ENCODE results near the gene FAM9B.
"Not testable (repeated sequence)": the region's sequence is repeated elsewhere in the genome, so short reads cannot be mapped to it uniquely, and the experiment has no call there.

Gene FAM9B

DNA sequence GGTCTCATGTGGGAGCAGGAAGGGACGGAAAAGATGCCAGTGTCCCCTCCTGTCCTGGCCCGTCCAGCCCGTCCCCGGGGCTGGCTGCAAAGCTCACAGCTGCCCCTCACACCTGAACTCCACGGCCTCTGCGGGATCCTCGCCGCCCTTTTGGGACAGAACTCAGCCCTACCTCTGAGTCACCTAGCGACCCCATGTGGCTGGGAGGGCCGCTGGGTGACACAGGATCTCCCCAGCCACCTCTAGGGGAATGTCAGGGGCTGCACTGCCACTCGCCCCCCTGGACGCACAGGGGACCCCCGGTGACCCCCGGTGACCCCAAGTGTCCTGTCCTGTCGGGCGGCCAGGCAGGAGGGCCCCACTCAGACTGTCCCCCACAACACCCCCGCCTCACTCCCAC lies 748 bp downstream of the FAM9B start:
- ATAC-seq (replicated peaks) (no peak), DNase-seq (no peak)
- no peaks in the 10 kb centered on the region for H3K4me1 Mint-ChIP-seq (ENCODE audit: low read depth in 2 of 2)
- H3K9me3 Mint-ChIP-seq, result no peaks in the 10 kb centered on the region
- no peaks in the 10 kb centered on the region for H3K36me3 Mint-ChIP-seq (ENCODE audit: insufficient read depth)
- H3K27me3 Mint-ChIP-seq, result no peaks in the 10 kb centered on the region
- no peak overlapping the region for H3K4me3 Mint-ChIP-seq
- no peak overlapping the region for H3K27ac Mint-ChIP-seq

DNA sequence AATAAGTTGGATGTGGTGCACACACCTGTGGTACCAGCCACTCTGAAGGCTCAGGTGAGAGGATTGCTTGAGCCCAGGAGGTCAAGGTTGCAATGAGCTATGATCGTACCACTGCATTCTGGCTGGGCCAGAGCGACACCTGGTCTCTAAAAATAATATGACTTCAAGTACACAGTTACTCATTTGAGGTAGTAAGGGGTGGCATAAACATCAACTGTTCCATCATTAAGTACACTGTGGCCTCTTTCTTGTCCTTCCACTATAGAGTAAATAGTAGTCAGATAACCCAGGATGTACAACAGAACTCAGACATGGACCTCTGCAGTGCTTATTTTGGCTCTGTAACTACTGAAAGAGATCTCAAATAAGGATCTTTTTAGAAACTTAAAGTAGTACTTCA lies 10.6 kb downstream of the FAM9B start:
- Mint-ChIP-seq H3K4me3 (no peak overlapping the region), H3K27me3 (no peaks in the 10 kb centered on the region), H3K27ac (no peak overlapping the region), H3K9me3 (no peaks in the 10 kb centered on the region), H3K36me3 (ENCODE audit: insufficient read depth) (no peaks in the 10 kb centered on the region), H3K4me1 (ENCODE audit: low read depth in 2 of 2) (no peaks in the 10 kb centered on the region)
- ATAC-seq (replicated peaks) (no peak), DNase-seq (no peak)

DNA sequence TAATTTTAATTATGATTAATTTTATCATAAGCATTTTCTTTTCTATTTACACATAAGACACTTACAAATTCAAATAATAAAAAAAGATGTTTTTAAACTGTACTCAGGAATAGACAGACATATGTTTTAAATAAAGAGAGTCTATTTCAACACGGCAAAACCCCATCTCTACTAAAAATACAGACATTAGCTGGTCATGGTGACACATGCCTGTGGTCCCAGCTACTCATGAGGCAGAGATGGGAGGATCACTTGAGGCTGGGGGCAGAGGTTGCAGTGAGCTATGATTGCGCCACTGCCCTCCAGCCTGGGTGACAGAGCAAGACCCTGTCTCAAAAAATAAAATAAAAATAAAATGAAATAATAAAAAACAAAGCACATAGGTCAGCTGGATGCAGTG lies 14.8 kb downstream of the FAM9B start:
- Mint-ChIP-seq H3K4me3 (no peak overlapping the region), H3K36me3 (ENCODE audit: insufficient read depth) (no peaks in the 10 kb centered on the region), H3K27me3 (no peaks in the 10 kb centered on the region), H3K9me3 (no peaks in the 10 kb centered on the region), H3K27ac (no peak overlapping the region), H3K4me1 (ENCODE audit: low read depth in 2 of 2) (no peaks in the 10 kb centered on the region)
- DNase-seq (no peak), ATAC-seq (replicated peaks) (no peak)

DNA sequence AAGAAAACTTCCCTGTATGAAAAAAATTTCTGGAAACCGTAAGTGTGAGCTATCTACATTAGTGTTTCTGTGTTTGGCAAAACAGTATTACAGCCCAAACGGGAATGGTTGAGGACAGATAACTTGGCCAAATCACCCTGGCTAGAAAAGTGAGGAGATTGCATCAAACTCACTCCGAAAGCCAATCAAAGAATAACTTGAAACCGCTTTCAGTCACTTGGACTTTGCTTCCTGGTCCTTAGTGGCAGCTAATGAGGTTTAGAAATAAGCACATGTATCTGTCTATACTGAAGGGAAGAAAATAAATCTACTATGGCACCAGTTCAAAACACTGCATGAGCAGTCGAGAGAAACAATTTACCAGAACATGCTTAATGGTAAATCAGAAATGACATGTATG lies 15.6 kb downstream of the FAM9B start:
- H3K9me3 Mint-ChIP-seq; ATAC-seq (replicated peaks); DNase-seq; H3K27me3 Mint-ChIP-seq; H3K4me1 Mint-ChIP-seq (ENCODE audit: low read depth in 2 of 2); H3K4me3 Mint-ChIP-seq; H3K36me3 Mint-ChIP-seq (ENCODE audit: insufficient read depth); H3K27ac Mint-ChIP-seq: not testable (repeated sequence)

DNA sequence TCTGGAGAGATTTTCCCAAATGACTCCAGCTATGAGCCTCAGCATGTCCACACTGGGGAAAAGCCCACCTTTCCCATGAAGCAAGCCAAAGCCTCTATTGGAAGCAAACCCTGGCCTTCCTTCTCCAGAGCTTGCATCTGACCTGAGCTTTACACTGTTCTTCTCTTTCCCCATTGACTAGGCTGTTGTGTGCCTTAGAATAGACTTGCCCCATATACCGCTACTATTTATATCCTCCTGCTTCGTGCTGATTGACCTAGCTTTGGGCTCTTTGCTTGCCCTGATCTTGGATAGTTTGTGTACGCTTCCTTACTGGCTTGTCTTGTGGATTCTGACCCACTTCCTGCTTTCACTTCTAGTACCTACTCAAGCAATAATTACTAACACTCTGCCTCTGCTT lies 30.9 kb downstream of the FAM9B start:
- Mint-ChIP-seq H3K9me3 (no peaks in the 10 kb centered on the region), H3K4me1 (ENCODE audit: low read depth in 2 of 2) (peaks cover 4 to 5% of the 10 kb centered on the region in 2 donors), H3K36me3 (ENCODE audit: insufficient read depth) (no peaks in the 10 kb centered on the region), H3K4me3 (no peak overlapping the region), H3K27me3 (no peaks in the 10 kb centered on the region), H3K27ac (no peak overlapping the region)
- ATAC-seq (replicated peaks), result peak; percentile 36
- no peak for DNase-seq

DNA sequence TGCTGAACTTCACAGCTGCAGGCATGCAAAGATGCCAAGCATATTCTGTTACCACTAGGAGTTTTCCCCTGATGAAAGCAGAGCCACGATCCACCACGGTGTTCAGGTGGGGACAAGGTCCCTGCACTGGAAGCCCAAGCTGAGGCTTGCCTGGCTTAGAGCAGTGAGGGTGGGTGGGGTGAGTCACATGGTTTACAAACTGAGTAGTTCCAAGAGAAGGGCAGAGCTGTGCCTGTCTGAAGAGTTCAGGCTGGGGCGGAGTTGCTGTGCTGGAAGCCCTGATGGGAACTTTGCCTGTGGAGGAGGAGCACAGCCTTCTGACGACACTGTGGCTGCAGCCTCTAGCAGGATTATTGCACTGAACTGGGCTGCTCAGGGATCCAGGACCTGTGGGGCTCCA lies 45.5 kb downstream of the FAM9B start:
- Mint-ChIP-seq H3K4me1 (ENCODE audit: low read depth in 2 of 2) (peaks cover 0 to 7% of the 10 kb centered on the region in 2 donors), H3K36me3 (ENCODE audit: insufficient read depth) (no peaks in the 10 kb centered on the region), H3K27ac (peak overlapping the region in 1 of 2 donors; percentile 80), H3K27me3 (no peaks in the 10 kb centered on the region), H3K4me3 (no peak overlapping the region), H3K9me3 (no peaks in the 10 kb centered on the region)
- ATAC-seq (replicated peaks), result no peak
- DNase-seq, result no peak

DNA sequence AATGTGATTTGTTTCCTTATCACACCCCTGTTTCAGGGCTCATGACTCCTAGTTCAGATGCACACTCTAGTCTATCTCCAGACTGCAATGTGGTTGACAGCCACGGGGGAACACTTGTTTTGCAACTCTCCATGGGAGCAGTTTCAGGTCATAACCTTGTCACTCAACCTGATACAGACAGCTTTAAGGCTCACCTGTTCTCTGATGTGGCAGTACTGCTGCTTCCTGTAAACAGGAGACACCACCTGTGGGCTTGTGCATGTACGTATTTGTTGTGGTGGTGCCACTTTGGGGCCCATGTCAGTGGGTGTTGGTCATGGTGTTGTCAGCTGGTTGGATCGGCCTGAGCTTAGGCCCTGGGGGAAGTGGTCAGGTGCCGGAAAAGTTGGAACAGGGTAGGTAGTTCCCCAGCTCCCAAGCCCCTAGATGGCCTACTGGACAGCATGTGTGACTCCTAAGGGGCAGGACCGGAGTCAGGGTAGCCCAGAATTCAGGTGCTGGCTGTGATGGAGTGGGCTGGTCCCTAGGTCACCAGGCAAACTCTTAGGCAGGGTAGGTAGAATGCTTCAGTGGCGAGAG lies 46.2 kb downstream of the FAM9B start:
- DNase-seq (peak in 2 of 3 experiments; percentile 22 to 24), ATAC-seq (replicated peaks) (peak; percentile 93)
- Mint-ChIP-seq H3K27ac (peak overlapping the region in 1 of 2 donors; percentile 80), H3K9me3 (no peaks in the 10 kb centered on the region), H3K36me3 (ENCODE audit: insufficient read depth) (no peaks in the 10 kb centered on the region), H3K4me1 (ENCODE audit: low read depth in 2 of 2) (peaks cover 0 to 7% of the 10 kb centered on the region in 2 donors), H3K27me3 (no peaks in the 10 kb centered on the region), H3K4me3 (peak overlapping the region; percentile 41 to 43)

DNA sequence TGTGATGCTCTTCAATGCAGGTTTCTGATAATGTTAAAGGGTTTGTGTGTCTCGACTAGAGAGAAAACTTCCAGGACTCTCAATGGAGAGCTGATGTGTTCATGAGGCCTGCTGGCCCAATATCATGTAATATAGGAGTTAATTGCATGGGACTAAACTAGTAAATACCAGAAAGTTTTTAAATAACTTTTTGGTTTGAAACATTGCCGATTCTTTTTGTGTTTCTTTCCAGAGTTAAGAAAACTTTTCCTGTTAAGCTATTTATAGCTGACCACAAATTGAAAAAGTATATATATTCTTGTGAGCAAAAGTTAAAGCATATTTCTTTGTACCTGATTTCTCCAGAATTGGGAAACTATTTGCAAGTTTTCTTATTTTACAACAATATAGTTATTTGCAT lies 49.7 kb downstream of the FAM9B start:
- no peaks in the 10 kb centered on the region for H3K9me3 Mint-ChIP-seq
- ATAC-seq (replicated peaks) (no peak), DNase-seq (no peak)
- H3K27me3 Mint-ChIP-seq, result peaks cover 6 to 8% of the 10 kb centered on the region in 2 donors
- no peak overlapping the region for H3K4me3 Mint-ChIP-seq
- H3K4me1 Mint-ChIP-seq (ENCODE audit: low read depth in 2 of 2), result peaks cover 17% of the 10 kb centered on the region in 2 donors
- H3K27ac Mint-ChIP-seq, result no peak overlapping the region
- H3K36me3 Mint-ChIP-seq (ENCODE audit: insufficient read depth), result no peaks in the 10 kb centered on the region

DNA sequence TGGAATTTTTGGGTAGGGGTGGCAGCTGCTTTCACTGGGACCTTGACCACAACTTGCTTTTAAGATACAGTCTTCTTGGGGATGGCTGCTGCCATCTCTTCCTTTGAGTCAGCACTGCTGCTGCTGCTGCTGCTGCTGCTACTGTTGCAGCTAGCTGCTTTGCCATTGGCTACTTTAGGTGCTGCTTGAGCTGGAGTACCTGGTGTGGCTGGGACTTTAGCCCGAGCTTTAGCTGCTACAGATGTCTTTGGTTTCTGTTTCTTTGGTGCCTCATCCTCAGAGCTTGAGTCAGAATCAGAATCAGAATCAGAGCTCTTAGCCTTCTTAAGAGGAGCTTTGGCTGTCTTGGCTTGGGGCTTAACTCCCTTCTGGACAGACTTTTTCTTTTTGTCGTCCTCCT lies 52.2 kb downstream of the FAM9B start:
- peaks cover 6 to 8% of the 10 kb centered on the region in 2 donors for H3K27me3 Mint-ChIP-seq
- no peaks in the 10 kb centered on the region for H3K36me3 Mint-ChIP-seq (ENCODE audit: insufficient read depth)
- no peaks in the 10 kb centered on the region for H3K9me3 Mint-ChIP-seq
- H3K27ac Mint-ChIP-seq, result peak overlapping the region in 1 of 2 donors; percentile 61
- peak overlapping the region in 1 of 2 donors; percentile 35 for H3K4me3 Mint-ChIP-seq
- H3K4me1 Mint-ChIP-seq (ENCODE audit: low read depth in 2 of 2), result peaks cover 10 to 17% of the 10 kb centered on the region in 2 donors
- DNase-seq (peak in 1 of 3 experiments; percentile 3), ATAC-seq (replicated peaks) (peak; percentile 72)

DNA sequence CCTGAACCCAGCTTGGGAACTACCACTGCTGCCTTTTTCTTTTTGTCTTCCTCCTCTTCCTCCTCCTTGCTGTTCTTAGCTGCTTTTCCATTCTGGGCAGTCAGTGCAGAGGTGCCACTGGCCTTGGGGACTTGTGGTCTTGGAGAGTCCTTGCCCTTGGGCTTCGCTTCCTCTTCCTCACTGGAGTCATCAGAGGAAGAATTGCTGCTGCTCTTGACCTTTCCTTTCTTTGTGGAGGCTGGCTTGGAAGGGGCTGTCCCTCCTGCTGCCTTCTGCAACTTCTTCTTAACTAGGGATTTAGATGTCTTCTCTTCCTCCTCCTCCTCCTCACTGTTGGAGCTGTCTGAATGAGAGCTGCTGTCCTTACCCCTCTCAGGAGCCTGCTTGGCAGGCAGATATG lies 53.2 kb downstream of the FAM9B start:
- Mint-ChIP-seq H3K27me3 (peaks cover 6 to 8% of the 10 kb centered on the region in 2 donors), H3K9me3 (no peaks in the 10 kb centered on the region), H3K27ac (peak overlapping the region in 1 of 2 donors; percentile 58), H3K4me1 (ENCODE audit: low read depth in 2 of 2) (peaks cover 10 to 17% of the 10 kb centered on the region in 2 donors), H3K36me3 (ENCODE audit: insufficient read depth) (no peaks in the 10 kb centered on the region), H3K4me3 (no peak overlapping the region)
- no peak for DNase-seq
- ATAC-seq (replicated peaks), result no peak

Data from effector memory CD8-positive, alpha-beta T cell (primary cell).